ENCODE results near the gene HOMER2.
"Not testable (repeated sequence)": the region's sequence is repeated elsewhere in the genome, so short reads cannot be mapped to it uniquely, and the experiment has no call there.

HOMER2 gene

DNA sequence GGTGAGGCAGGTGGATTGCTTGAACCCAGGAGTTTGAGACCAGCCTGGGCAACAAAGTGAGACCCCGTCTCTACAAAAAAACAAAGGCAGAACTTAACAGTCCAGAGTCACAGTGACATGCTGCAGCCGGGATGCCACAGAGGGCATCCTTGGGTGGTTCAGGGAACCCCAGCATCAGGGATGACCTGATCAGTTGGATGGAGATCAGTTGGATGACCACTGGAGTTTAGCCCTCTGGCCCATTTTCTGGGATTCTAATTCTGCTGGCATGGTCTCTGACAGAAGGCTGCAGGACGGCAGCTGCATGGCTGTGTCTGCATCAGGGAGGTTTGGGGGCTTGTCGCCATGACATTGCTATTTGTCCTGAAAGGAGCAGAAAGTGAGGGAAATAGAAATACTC, 123.3 kb downstream of the HOMER2 start:
- no peak for DNase-seq (ENCODE audit: low read depth)
- no peak overlapping the region for H3K4me3 ChIP-seq (ENCODE audit: low read length)
- TF ChIP-seq, protein P1, sequence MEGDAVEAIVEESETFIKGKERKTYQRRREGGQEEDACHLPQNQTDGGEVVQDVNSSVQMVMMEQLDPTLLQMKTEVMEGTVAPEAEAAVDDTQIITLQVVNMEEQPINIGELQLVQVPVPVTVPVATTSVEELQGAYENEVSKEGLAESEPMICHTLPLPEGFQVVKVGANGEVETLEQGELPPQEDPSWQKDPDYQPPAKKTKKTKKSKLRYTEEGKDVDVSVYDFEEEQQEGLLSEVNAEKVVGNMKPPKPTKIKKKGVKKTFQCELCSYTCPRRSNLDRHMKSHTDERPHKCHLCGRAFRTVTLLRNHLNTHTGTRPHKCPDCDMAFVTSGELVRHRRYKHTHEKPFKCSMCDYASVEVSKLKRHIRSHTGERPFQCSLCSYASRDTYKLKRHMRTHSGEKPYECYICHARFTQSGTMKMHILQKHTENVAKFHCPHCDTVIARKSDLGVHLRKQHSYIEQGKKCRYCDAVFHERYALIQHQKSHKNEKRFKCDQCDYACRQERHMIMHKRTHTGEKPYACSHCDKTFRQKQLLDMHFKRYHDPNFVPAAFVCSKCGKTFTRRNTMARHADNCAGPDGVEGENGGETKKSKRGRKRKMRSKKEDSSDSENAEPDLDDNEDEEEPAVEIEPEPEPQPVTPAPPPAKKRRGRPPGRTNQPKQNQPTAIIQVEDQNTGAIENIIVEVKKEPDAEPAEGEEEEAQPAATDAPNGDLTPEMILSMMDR (conservative IDR thresholded peaks at IDR 0.05; ENCODE audit: low read depth, low read length), result no peak

DNA sequence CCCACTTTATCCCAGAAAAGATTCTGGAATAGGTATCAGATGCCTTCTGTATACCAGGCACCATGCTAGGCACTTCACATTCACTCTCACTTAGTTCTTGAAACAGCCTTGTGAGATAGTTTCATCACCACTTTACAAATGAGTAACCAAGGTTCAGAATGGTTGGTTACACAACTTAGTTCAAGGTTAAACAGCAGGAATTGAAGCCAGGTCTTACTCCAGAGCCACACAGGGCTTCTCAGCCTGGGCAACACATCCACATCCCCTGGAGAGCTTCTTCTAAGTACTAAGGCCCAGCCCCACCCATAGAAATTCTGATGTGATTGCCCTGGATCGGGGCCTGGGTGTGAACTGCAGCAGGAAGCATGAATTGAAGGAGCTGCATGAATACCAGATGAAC, 124.4 kb downstream of the HOMER2 start:
- no peak for DNase-seq (ENCODE audit: low read depth)
- no peak overlapping the region for H3K4me3 ChIP-seq (ENCODE audit: low read length)
- TF ChIP-seq, protein P1 (conservative IDR thresholded peaks at IDR 0.05; ENCODE audit: low read depth, low read length), result no peak

DNA sequence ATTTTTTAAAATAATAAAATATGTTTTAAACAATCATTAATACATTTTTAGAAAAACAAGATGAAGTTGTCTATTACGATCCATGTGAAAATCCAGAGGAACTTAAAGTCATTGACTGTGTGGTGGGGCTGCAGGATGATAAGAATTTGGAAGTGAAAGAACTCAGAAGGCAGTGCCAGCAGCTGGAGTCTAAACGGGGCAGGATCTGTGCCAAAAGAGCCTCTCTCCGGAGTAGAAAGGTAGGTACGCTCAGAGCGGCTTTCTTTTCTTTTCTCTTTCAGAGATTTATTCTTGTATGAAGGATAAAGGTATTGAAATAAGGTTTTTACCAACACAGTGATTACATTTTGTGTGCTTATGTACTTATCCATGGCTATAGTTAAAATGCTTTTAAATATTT, 129.5 kb downstream of the HOMER2 start:
- TF ChIP-seq, protein P1 (conservative IDR thresholded peaks at IDR 0.05; ENCODE audit: low read depth, low read length), result no peak
- DNase-seq (ENCODE audit: low read depth), result no peak
- no peak overlapping the region for H3K4me3 ChIP-seq (ENCODE audit: low read length)

DNA sequence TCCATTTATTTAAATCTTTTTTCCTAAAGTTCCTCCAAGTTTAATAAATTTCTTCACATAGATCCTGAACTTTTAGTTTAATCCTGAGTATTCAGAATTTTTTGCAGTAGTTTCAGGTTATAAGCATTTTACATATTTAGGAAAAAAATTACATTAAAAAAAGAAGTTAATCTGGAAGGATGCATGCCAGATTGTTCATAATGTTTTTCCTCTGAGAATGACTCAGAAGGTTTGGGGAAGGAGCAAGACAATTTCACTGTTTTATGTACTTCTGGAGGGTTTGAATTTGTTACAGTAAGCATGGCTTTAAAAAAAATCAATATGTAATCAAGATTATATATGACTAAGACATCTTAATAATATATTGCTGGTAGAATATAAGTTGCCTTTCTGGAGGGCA, 130.7 kb downstream of the HOMER2 start:
- H3K4me3 ChIP-seq (ENCODE audit: low read length); DNase-seq (ENCODE audit: low read depth): not testable (repeated sequence)

DNA sequence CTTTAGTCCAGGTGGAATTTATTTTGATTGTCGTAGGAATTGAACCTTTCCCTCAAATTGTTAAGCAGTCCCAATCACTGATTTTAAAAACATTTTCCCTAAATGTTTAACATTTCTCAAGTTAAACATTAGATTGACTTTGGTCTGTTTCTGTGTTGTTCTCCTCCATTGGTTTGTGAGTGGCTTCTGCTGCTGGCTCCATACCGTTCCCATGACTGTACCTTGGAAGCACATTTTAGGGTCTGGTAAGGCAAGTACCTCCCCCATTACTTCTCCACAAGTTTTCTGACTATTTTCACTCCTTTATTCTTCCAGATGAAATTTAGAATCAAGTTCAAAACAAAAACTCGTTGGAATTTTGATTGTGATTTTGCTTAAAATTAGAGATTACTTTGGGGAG, 131.1 kb downstream of the HOMER2 start:
- not testable (repeated sequence) for DNase-seq (ENCODE audit: low read depth); H3K4me3 ChIP-seq (ENCODE audit: low read length)

DNA sequence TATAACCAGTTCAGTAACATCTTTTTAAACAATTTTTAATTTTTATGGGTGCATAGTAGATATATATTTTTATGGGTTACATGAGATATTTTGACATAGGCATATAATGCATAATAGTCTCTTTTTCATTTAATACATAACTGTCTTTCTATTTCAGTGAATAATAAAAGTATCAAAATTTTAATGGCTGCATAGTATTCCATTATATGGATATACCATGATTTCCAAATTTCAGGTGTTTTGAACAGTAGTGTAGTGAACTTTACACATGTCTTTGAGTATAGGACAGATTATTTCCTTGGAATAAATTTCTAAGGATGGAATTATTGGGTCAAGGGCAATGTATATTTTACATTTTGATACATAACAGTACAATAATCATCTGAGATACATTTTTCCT, 132.4 kb downstream of the HOMER2 start:
- DNase-seq (ENCODE audit: low read depth), result no peak
- no peak overlapping the region for H3K4me3 ChIP-seq (ENCODE audit: low read length)
- TF ChIP-seq, protein P1 (conservative IDR thresholded peaks at IDR 0.05; ENCODE audit: low read depth, low read length), result no peak

DNA sequence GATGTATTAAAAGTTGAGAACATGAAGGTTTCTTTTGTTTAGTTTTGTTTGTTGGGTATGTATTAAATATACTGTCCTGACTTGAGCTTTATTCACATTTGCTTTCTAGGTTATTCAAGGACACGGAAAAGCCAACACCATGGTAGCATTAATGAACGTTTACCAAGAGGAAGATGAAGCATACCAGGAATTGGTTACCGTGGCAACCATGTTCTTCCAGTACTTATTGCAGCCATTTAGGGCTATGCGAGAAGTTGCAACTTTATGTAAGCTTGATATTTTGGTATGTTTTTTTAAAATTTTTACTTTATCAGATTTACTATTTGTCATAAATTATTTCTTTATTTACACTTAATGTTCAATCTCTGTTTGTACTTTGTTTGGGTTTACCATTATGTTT, 139.5 kb downstream of the HOMER2 start:
- H3K4me3 ChIP-seq (ENCODE audit: low read length), result no peak overlapping the region
- TF ChIP-seq, protein P1 (conservative IDR thresholded peaks at IDR 0.05; ENCODE audit: low read depth, low read length), result no peak
- no peak for DNase-seq (ENCODE audit: low read depth)

DNA sequence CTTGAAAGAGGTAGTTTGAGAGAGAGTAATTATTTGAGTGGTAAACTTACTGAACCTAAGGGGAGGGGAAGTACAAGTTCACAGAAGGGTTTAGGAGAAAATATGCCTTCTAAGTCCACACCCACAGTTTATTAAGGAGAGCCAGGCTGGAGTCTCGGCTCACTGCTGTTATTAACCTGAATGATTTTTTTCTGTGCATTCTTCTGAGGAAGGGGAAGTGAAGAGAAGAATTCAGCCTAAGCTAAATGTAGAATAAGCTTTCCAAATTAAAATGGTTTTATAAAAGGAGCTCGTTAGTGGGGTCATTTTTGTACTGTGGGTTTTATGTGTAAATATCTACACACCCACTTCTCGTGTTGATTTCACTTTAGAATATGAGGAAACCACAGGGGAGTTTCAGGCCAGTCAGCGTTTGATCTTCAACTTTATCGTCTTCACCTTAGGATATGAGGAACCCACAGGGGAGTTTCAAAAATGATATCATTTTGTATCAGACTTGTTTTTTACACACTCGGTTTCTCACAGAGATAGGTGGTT, 141.6 kb downstream of the HOMER2 start:
- H3K4me3 ChIP-seq (ENCODE audit: low read length), result peak overlapping the region; percentile 72
- TF ChIP-seq, protein P1 (conservative IDR thresholded peaks at IDR 0.05; ENCODE audit: low read depth, low read length), result no peak
- DNase-seq (ENCODE audit: low read depth), result no peak

Data from retinal pigment epithelial cell (primary cell).